ENCODE results near the gene RAP1GDS1.

GRCh38 chr4:98289375-98289774 lies 28.2 kb downstream of the RAP1GDS1 start:
- TF ChIP-seq, protein P1, sequence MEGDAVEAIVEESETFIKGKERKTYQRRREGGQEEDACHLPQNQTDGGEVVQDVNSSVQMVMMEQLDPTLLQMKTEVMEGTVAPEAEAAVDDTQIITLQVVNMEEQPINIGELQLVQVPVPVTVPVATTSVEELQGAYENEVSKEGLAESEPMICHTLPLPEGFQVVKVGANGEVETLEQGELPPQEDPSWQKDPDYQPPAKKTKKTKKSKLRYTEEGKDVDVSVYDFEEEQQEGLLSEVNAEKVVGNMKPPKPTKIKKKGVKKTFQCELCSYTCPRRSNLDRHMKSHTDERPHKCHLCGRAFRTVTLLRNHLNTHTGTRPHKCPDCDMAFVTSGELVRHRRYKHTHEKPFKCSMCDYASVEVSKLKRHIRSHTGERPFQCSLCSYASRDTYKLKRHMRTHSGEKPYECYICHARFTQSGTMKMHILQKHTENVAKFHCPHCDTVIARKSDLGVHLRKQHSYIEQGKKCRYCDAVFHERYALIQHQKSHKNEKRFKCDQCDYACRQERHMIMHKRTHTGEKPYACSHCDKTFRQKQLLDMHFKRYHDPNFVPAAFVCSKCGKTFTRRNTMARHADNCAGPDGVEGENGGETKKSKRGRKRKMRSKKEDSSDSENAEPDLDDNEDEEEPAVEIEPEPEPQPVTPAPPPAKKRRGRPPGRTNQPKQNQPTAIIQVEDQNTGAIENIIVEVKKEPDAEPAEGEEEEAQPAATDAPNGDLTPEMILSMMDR (IDR thresholded peaks at IDR 0.05) = no peak
- TF ChIP-seq POLR2A (IDR thresholded peaks at IDR 0.05) = no peak

Measured in adrenal gland (tissue), 5 donors.